Measurements from ENCODE around the gene GRK5.

DNA sequence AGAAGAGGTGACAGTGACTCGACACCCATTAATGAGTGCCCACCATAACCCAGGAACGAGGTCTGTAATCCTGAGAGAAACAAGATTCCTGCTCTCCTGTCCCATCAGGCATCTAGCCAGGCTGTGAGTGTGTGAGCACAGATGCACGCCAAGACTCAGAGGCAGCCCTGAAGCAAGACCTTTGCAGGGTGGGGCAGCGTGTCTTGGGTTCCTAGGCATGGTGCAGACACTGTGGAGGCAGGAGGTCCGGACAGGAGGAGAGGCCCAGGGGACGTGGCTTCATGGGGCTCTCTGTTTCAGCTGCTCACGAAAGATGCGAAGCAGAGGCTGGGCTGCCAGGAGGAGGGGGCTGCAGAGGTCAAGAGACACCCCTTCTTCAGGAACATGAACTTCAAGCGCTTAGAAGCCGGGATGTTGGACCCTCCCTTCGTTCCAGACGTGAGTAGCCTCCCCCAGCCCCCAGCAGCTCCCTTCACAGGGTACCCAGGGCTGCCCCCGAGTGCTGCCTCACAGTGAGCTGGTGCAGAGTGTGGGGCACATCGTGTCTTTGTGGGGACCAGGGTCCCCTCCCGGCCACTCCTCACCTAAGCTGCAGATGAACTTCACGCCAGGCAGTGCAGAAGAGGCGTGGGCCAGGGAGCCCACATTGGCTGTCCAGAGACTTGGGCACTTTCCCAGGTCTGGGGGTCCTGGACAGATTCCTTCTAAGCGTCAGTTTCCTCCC lies 240.6 kb downstream of the GRK5 start:
- TF ChIP-seq EZH2 (IDR thresholded peaks at IDR 0.05; ENCODE audit: insufficient read depth, poor library complexity, severe bottlenecking) = no peak
- no peak for TF ChIP-seq EZH2phosphoT487 (IDR thresholded peaks at IDR 0.05; ENCODE audit: insufficient read depth, low read depth)
